DOHH2 (cell line): Measurements from ENCODE around the gene ITPK1.

ENCODE experiments used
- H3F3A ChIP-seq: fragments of 200-600 bp; sonication (generic), shearing (Covaris generic); 2 replicates; pipeline ENCODE4 v1.6.0; 2016; ENCODE audit warnings: antibody characterized with exemption, mild to moderate bottlenecking; ENCODE audit not compliant: control insufficient read depth, insufficient read depth
- H3K27ac ChIP-seq: fragments of 200-600 bp; sonication (generic); 2 replicates; pipeline ENCODE4 v1.5.1; 2014; ENCODE audit warnings: low read depth, mild to moderate bottlenecking, low read length, moderate library complexity
- H3K27me3 ChIP-seq: fragments of 200-600 bp; sonication (generic); 2 replicates; pipeline ENCODE4 v1.6.1; 2014; ENCODE audit warnings: mild to moderate bottlenecking, low read length, mixed read lengths; ENCODE audit not compliant: control insufficient read depth
- H3K36me3 ChIP-seq: fragments of 200-600 bp; sonication (generic); 2 replicates; pipeline ENCODE4 v1.6.1; 2014; ENCODE audit warnings: mild to moderate bottlenecking, low read length, moderate library complexity, mixed read lengths; ENCODE audit not compliant: control insufficient read depth
- H3K4me1 ChIP-seq: fragments of 200-600 bp; sonication (generic); 2 replicates; pipeline ENCODE4 v1.6.1; 2014; ENCODE audit warnings: mild to moderate bottlenecking, low read length, mixed read lengths; ENCODE audit not compliant: control insufficient read depth
- H3K4me2 ChIP-seq: fragments of 200-600 bp; sonication (generic); 2 replicates; pipeline ENCODE4 v1.6.0; 2014; ENCODE audit warnings: mild to moderate bottlenecking, low read length, moderate library complexity
- H3K4me3 ChIP-seq: fragments of 200-600 bp; sonication (generic); 2 replicates; pipeline ENCODE4 v1.5.1; 2014; ENCODE audit warnings: mild to moderate bottlenecking, low read length, mixed read lengths
- H3K79me2 ChIP-seq: fragments of 200-600 bp; sonication (generic); 2 replicates; pipeline ENCODE4 v1.6.1; 2014; ENCODE audit warnings: mild to moderate bottlenecking, low read length, mixed read lengths; ENCODE audit not compliant: control insufficient read depth
- H3K9me2 ChIP-seq: fragments of 200-600 bp; sonication (generic); replicated peaks from 2 replicates; pipeline ENCODE4 v1.6.1; 2014; ENCODE audit warnings: mild to moderate bottlenecking, low read length, mixed read lengths; ENCODE audit not compliant: control insufficient read depth
- H3K9me3 ChIP-seq: fragments of 200-600 bp; sonication (generic); 2 replicates; pipeline ENCODE4 v1.6.1; 2014; ENCODE audit warnings: antibody characterized with exemption, low read length, mixed read lengths; ENCODE audit not compliant: control insufficient read depth, insufficient read depth
- H4K20me1 ChIP-seq: fragments of 200-600 bp; sonication (generic); 2 replicates; pipeline ENCODE4 v1.6.0; 2014; ENCODE audit warnings: low read depth, mild to moderate bottlenecking, antibody characterized with exemption, low read length, moderate library complexity; ENCODE audit not compliant: control insufficient read depth, insufficient read depth
- EZH2phosphoT487 ChIP-seq: fragments of 200-600 bp; sonication (generic); IDR thresholded peaks from 2 replicates; pipeline ENCODE4 v1.6.1; 2017; ENCODE audit warnings: borderline replicate concordance, mild to moderate bottlenecking, antibody characterized with exemption, low read length, moderate library complexity, mixed read lengths
- TF ChIP-seq, protein P1 (sequence below): fragments of 200-600 bp; sonication (generic); IDR thresholded peaks from one replicate; pipeline ENCODE4 v1.5.1; 2014; ENCODE audit warnings: antibody characterized with exemption, mild to moderate bottlenecking, low read depth, low read length; ENCODE audit not compliant: poor library complexity, severe bottlenecking

Gene ITPK1

DNA sequence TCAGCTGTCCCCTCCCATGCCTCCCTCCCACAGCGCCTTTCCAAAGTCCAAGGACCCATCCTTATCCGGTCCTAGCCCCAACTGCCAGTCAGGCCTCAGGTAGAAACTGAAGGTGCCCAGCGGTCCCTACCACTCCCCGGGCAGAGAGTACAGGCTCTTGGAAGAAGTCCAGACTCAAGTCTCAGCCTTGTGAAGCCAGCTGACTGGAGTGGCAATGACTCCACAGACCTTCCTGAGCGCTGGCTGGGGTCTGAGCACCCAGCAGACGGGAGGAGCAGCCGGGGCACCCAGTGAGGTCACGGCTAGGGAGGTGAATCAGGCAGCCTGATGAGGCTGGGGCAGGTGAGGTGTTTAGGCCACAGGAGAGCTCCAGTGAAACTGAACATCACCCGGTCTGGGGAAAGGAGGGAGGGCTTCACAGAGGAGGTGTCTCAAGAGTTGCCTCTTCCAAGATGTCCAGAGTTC lies 60.0 kb downstream of the ITPK1 start:
- Histone ChIP-seq H3K9me3 (no peaks in the 10 kb centered on the region), H3K79me2 (no peaks in the 10 kb centered on the region), H3K36me3 (no peaks in the 10 kb centered on the region), H3K27ac (no peak overlapping the region), H3K9me2 (no peaks in the 10 kb centered on the region), H3K4me1 (peaks cover 5% of the 10 kb centered on the region; the same call in 1 of the 2 replicates), H4K20me1 (no peaks in the 10 kb centered on the region), H3K27me3 (no peaks in the 10 kb centered on the region), H3F3A (no peaks in the 10 kb centered on the region; the same call in 1 of the 2 replicates), H3K4me2 (no peak overlapping the region), H3K4me3 (no peak overlapping the region)
- TF ChIP-seq, protein P1, sequence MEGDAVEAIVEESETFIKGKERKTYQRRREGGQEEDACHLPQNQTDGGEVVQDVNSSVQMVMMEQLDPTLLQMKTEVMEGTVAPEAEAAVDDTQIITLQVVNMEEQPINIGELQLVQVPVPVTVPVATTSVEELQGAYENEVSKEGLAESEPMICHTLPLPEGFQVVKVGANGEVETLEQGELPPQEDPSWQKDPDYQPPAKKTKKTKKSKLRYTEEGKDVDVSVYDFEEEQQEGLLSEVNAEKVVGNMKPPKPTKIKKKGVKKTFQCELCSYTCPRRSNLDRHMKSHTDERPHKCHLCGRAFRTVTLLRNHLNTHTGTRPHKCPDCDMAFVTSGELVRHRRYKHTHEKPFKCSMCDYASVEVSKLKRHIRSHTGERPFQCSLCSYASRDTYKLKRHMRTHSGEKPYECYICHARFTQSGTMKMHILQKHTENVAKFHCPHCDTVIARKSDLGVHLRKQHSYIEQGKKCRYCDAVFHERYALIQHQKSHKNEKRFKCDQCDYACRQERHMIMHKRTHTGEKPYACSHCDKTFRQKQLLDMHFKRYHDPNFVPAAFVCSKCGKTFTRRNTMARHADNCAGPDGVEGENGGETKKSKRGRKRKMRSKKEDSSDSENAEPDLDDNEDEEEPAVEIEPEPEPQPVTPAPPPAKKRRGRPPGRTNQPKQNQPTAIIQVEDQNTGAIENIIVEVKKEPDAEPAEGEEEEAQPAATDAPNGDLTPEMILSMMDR = no peak
- no peak for TF ChIP-seq EZH2phosphoT487

DNA sequence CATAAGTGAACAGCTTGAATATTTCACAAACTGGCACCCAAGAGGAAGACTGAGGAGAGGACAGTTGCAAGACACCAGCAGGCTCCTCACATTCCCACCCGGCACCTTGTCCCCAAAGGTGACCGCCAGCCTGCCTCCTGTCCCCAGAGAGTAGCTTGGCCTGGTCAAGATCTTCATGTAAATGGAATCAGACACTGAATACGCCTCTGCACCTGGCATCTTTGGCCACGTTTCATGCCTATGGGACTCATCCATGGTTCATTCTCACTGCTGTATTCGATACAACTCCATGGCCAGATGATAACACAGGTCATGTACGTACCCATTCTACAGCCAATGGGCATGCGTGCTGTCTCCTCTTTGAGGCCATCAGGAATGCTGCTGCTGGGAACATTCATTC lies 60.8 kb downstream of the ITPK1 start:
- no peak for TF ChIP-seq EZH2phosphoT487
- TF ChIP-seq, protein P1 = no peak
- H3K9me2 ChIP-seq = no peaks in the 10 kb centered on the region
- peaks cover under 1% of the 10 kb centered on the region; the same call in 1 of the 2 replicates for H3K4me1 ChIP-seq
- H3K9me3 ChIP-seq = no peaks in the 10 kb centered on the region
- H3K79me2 ChIP-seq = no peaks in the 10 kb centered on the region
- H3K27ac ChIP-seq = no peak overlapping the region
- no peaks in the 10 kb centered on the region for H4K20me1 ChIP-seq
- H3K4me3 ChIP-seq = no peak overlapping the region
- no peaks in the 10 kb centered on the region; the same call in 1 of the 2 replicates for H3F3A ChIP-seq
- no peak overlapping the region for H3K4me2 ChIP-seq
- H3K27me3 ChIP-seq = no peaks in the 10 kb centered on the region
- H3K36me3 ChIP-seq = no peaks in the 10 kb centered on the region

DNA sequence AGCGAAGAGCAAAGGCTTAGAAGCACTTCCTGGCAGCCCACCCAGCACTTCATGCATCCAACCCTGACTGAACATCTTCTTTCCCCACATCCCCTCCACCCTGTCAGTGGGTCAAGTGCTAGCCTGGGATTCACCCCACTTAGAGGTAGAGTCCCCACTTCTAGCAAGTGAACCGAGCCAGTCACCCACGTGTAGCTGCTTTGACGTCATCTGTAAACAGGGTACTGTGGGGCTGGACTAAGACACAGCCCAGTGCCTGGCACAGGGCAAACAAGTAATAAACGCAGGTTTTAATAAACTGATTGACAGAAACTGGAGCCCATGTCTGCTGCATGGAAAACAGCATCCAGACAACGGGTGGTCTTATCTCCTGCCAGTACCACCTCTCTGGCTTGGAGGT lies 61.7 kb downstream of the ITPK1 start:
- Histone ChIP-seq H3F3A (no peaks in the 10 kb centered on the region), H3K9me2 (no peaks in the 10 kb centered on the region), H4K20me1 (no peaks in the 10 kb centered on the region), H3K27me3 (no peaks in the 10 kb centered on the region), H3K36me3 (no peaks in the 10 kb centered on the region), H3K4me1 (no peaks in the 10 kb centered on the region), H3K9me3 (no peaks in the 10 kb centered on the region), H3K4me3 (no peak overlapping the region), H3K27ac (no peak overlapping the region), H3K4me2 (no peak overlapping the region), H3K79me2 (no peaks in the 10 kb centered on the region)
- TF ChIP-seq, protein P1 = no peak
- no peak for TF ChIP-seq EZH2phosphoT487
